GM19468 (cell line): ENCODE data around the gene TAF6L.
"Not testable (repeated sequence)": the region's sequence is repeated elsewhere in the genome, so short reads cannot be mapped to it uniquely, and the experiment has no call there.

Experiments
- ATAC-seq: cut with Tn5 transposase; IDR thresholded peaks from one replicate; pipeline ENCODE4 v1.9.1; 2021; ENCODE audit warnings: mild to moderate bottlenecking, moderate library complexity, moderate number of reproducible peaks; ENCODE audit not compliant: unreplicated experiment; ENCODE audit errors: extremely low read depth

TAF6L gene

GRCh38 chr11:62753736-62754603 is 17.2 kb upstream of the TAF6L start, which contains the start of gene ZBTB3:
Gene ZBTB3 (minus strand): TSS chr11:62754160. CDS start chr11:62753664, 496 bp downstream.
- peak; percentile 81 for ATAC-seq

- ATAC-seq, result no peak
These were observed 16.0 kb upstream of the TAF6L start for GRCh38 chr11:62755086-62755615.

GRCh38 chr11:62757846-62758788 is 13.1 kb upstream of the TAF6L start:
- ATAC-seq, result no peak

GRCh38 chr11:62760867-62761227 is 10.3 kb upstream of the TAF6L start:
- ATAC-seq, result not testable (repeated sequence)

GRCh38 chr11:62770778-62771143 is 435 bp upstream of the TAF6L start:
- no peak for ATAC-seq

GRCh38 chr11:62774407-62774806 is 3.2 kb downstream of the TAF6L start:
- ATAC-seq, result no peak

- no peak for ATAC-seq
These were observed 4.5 kb downstream of the TAF6L start for GRCh38 chr11:62775646-62776045.

GRCh38 chr11:62777389-62777788 is 6.2 kb downstream of the TAF6L start:
- no peak for ATAC-seq

GRCh38 chr11:62778441-62778840 is 7.2 kb downstream of the TAF6L start:
- no peak for ATAC-seq

- no peak for ATAC-seq
These were observed 11.6 kb downstream of the TAF6L start for GRCh38 chr11:62782753-62783152.

- no peak for ATAC-seq
These were observed 15.3 kb downstream of the TAF6L start for GRCh38 chr11:62786318-62787004.

GRCh38 chr11:62787005-62787759 is 16.0 kb downstream of the TAF6L start, which contains the start of gene TMEM179B:
Gene TMEM179B (plus strand): TSS chr11:62787402. CDS start chr11:62787432, 30 bp downstream.
- peak; percentile 20 for ATAC-seq

- ATAC-seq, result no peak
These were observed 17.8 kb downstream of the TAF6L start for GRCh38 chr11:62788991-62789390.

- ATAC-seq, result no peak
These were observed 18.4 kb downstream of the TAF6L start for GRCh38 chr11:62789576-62789975.

- no peak for ATAC-seq
These were observed 20.5 kb downstream of the TAF6L start, which contains the start of gene TMEM223 for GRCh38 chr11:62791501-62792201. Gene TMEM223 (minus strand): TSS chr11:62792006. CDS start chr11:62791994, 12 bp downstream.

GRCh38 chr11:62792202-62792575 is 21.0 kb downstream of the TAF6L start:
- no peak for ATAC-seq

- no peak for ATAC-seq
These were observed 23.1 kb downstream of the TAF6L start for GRCh38 chr11:62794201-62794775.

GRCh38 chr11:62796281-62796680 is 25.1 kb downstream of the TAF6L start:
- ATAC-seq, result no peak
